ENCODE results near the gene HOATZ.

The HOATZ gene

DNA sequence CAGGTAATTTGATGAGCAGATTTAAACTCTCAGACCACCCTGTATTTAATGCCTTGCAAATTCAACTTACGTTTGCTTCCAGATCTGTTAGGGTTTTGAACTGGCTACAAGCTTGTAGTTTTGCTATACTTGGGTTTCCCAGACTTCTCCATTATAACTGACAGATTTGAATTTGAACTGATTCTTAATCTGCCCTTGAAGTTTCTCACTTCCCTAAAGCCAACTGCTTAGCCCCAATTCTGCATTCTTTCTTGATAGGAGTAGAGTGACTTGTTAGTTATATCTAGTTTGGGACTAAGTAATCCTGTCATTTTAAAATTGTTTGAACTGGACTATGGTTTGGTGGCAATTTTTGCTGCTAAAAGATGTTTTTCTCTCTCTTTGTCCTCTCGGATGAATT, 35.7 kb downstream of the HOATZ start:
- TF ChIP-seq, protein P1, sequence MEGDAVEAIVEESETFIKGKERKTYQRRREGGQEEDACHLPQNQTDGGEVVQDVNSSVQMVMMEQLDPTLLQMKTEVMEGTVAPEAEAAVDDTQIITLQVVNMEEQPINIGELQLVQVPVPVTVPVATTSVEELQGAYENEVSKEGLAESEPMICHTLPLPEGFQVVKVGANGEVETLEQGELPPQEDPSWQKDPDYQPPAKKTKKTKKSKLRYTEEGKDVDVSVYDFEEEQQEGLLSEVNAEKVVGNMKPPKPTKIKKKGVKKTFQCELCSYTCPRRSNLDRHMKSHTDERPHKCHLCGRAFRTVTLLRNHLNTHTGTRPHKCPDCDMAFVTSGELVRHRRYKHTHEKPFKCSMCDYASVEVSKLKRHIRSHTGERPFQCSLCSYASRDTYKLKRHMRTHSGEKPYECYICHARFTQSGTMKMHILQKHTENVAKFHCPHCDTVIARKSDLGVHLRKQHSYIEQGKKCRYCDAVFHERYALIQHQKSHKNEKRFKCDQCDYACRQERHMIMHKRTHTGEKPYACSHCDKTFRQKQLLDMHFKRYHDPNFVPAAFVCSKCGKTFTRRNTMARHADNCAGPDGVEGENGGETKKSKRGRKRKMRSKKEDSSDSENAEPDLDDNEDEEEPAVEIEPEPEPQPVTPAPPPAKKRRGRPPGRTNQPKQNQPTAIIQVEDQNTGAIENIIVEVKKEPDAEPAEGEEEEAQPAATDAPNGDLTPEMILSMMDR (IDR thresholded peaks at IDR 0.05; ENCODE audit: insufficient read depth, low read depth, low read length, missing control alignments): no peak

GRCh38 chr11:111554532-111554931, 40.0 kb downstream of the HOATZ start:
- H3K4me3 ChIP-seq (ENCODE audit: low read length): no peak overlapping the region
- TF ChIP-seq, protein P1 (IDR thresholded peaks at IDR 0.05; ENCODE audit: insufficient read depth, low read depth, low read length, missing control alignments): no peak
- peak; percentile 93 for DNase-seq (ENCODE audit: low read depth)

More for the DNA sequence above, 35.7 kb downstream of the HOATZ start:
- no peak for DNase-seq (ENCODE audit: low read depth)
- no peak overlapping the region for H3K4me3 ChIP-seq (ENCODE audit: low read length)

- TF ChIP-seq, protein P1 (IDR thresholded peaks at IDR 0.05; ENCODE audit: insufficient read depth, low read depth, low read length, missing control alignments): no peak
- DNase-seq (ENCODE audit: low read depth): peak; percentile 94
- no peak overlapping the region for H3K4me3 ChIP-seq (ENCODE audit: low read length)
Observed at GRCh38 chr11:111555255-111555654, 40.7 kb downstream of the HOATZ start.

- DNase-seq (ENCODE audit: low read depth): peak; percentile 92
- no peak overlapping the region for H3K4me3 ChIP-seq (ENCODE audit: low read length)
- TF ChIP-seq, protein P1 (IDR thresholded peaks at IDR 0.05; ENCODE audit: insufficient read depth, low read depth, low read length, missing control alignments): no peak
Observed at GRCh38 chr11:111557425-111558111, 43.0 kb downstream of the HOATZ start.

- DNase-seq (ENCODE audit: low read depth): no peak
- TF ChIP-seq, protein P1 (IDR thresholded peaks at IDR 0.05; ENCODE audit: insufficient read depth, low read depth, low read length, missing control alignments): no peak
- H3K4me3 ChIP-seq (ENCODE audit: low read length): no peak overlapping the region
Observed at GRCh38 chr11:111559800-111560464, 45.4 kb downstream of the HOATZ start.

GRCh38 chr11:111560800-111561199, 46.2 kb downstream of the HOATZ start:
- TF ChIP-seq, protein P1 (IDR thresholded peaks at IDR 0.05; ENCODE audit: insufficient read depth, low read depth, low read length, missing control alignments): no peak
- no peak overlapping the region for H3K4me3 ChIP-seq (ENCODE audit: low read length)
- no peak for DNase-seq (ENCODE audit: low read depth)
